ENCODE results near the gene JAKMIP1.

DNA sequence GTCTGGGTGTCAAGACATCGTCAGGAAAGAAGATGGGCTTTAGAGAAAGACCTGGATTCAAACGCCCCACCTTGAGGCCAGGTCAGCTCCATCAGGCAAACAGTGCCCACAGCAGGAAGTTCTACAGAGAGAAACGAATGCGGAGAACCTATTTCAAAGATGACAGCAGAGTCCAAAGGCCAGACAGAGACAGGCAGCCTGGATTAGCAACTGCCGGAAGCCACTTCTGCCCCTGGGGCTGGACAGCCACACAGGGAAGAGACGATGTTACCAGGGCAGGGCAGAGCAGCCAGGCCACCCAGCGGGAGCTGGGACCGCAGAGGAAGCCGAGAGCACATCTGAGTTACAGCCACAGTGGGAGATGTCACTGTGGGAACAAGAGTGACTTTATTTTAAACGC is 183.3 kb downstream of the JAKMIP1 start:
- TF ChIP-seq, protein P1, sequence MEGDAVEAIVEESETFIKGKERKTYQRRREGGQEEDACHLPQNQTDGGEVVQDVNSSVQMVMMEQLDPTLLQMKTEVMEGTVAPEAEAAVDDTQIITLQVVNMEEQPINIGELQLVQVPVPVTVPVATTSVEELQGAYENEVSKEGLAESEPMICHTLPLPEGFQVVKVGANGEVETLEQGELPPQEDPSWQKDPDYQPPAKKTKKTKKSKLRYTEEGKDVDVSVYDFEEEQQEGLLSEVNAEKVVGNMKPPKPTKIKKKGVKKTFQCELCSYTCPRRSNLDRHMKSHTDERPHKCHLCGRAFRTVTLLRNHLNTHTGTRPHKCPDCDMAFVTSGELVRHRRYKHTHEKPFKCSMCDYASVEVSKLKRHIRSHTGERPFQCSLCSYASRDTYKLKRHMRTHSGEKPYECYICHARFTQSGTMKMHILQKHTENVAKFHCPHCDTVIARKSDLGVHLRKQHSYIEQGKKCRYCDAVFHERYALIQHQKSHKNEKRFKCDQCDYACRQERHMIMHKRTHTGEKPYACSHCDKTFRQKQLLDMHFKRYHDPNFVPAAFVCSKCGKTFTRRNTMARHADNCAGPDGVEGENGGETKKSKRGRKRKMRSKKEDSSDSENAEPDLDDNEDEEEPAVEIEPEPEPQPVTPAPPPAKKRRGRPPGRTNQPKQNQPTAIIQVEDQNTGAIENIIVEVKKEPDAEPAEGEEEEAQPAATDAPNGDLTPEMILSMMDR (conservative IDR thresholded peaks at IDR 0.05; ENCODE audit: low read length), result no peak
- TF ChIP-seq EZH2phosphoT487 (IDR thresholded peaks at IDR 0.05; ENCODE audit: borderline replicate concordance), result no peak

Measured in Loucy (cell line).